Measurements from ENCODE around the gene SPRY4.

GRCh38 chr5:142309747-142310318 is 15.0 kb downstream of the SPRY4 start:
- TF ChIP-seq POLR2A (IDR thresholded peaks at IDR 0.05; ENCODE audit: low read depth, low read length) = no peak
- no peak for TF ChIP-seq CTCF (conservative IDR thresholded peaks at IDR 0.05; ENCODE audit: low read depth, low read length)
- no peak for TF ChIP-seq NFE2L2 (IDR thresholded peaks at IDR 0.05; ENCODE audit: low read depth, low read length)
- TF ChIP-seq MXI1 (IDR thresholded peaks at IDR 0.05; ENCODE audit: borderline replicate concordance, low read depth, low read length) = no peak
- no peak for TF ChIP-seq RAD21 (IDR thresholded peaks at IDR 0.05; ENCODE audit: low read length)
- no peak for TF ChIP-seq RCOR1 (IDR thresholded peaks at IDR 0.05; ENCODE audit: insufficient replicate concordance, low read length)
- TF ChIP-seq MAFK (IDR thresholded peaks at IDR 0.05; ENCODE audit: low read depth, low read length) = no peak
- no peak for TF ChIP-seq CHD1 (IDR thresholded peaks at IDR 0.05; ENCODE audit: low read depth, low read length)
- no peak for TF ChIP-seq BHLHE40 (IDR thresholded peaks at IDR 0.05; ENCODE audit: low read depth, low read length)
- no peak for TF ChIP-seq USF2 (IDR thresholded peaks at IDR 0.05; ENCODE audit: low read depth, low read length)

Data from IMR-90 (cell line).